ENCODE data around the gene S100A11.
"Not testable (repeated sequence)": the region's sequence is repeated elsewhere in the genome, so short reads cannot be mapped to it uniquely, and the experiment has no call there.

The S100A11 gene

GRCh38 chr1:152036267-152037216 is at the start of gene S100A11:
TSS of gene S100A11 (minus strand) at chr1:152037004. CDS start at chr1:152036915, 89 bp downstream.
- no peak for DNase-seq (ENCODE audit: low spot score)

GRCh38 chr1:152084853-152085252 is 48.0 kb upstream of the S100A11 start:
- DNase-seq (ENCODE audit: low spot score), result no peak

GRCh38 chr1:152081026-152081425 is 44.2 kb upstream of the S100A11 start:
- not testable (repeated sequence) for DNase-seq (ENCODE audit: low spot score)

- not testable (repeated sequence) for DNase-seq (ENCODE audit: low spot score)
Observed at GRCh38 chr1:152080494-152080893, 43.7 kb upstream of the S100A11 start.

DNA sequence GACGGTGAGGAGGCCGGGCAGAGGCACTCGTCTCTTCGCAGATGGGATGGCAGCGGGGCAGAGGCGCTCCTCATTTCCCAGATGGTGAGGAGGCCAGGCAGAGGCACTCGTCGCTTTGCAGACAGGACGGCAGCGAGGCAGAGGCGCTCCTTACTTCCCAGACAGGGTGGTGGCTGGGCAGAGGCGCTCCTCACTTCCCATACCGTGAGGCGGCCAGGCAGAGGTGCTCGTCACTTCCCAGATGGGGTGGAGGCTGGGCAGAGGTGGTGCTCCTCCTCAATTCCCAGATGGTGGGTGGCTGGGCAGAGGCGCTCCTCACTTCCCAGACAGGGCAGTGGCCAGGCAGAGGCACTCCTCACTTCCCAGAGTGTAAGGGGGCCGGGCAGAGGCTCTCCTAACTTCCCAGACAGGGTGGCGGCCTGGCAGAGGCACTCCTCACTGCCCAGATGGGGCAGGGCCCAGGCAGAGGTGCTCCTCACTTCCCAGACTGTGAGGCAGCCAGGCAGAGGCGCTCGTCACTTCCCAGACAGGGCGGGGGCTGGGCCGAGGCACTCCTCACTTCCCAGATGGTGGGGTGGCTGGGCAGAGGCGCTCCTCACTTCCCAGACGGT is 42.1 kb upstream of the S100A11 start:
- DNase-seq (ENCODE audit: low spot score), result no peak

GRCh38 chr1:152072311-152072710 is 35.5 kb upstream of the S100A11 start:
- no peak for DNase-seq (ENCODE audit: low spot score)

DNA sequence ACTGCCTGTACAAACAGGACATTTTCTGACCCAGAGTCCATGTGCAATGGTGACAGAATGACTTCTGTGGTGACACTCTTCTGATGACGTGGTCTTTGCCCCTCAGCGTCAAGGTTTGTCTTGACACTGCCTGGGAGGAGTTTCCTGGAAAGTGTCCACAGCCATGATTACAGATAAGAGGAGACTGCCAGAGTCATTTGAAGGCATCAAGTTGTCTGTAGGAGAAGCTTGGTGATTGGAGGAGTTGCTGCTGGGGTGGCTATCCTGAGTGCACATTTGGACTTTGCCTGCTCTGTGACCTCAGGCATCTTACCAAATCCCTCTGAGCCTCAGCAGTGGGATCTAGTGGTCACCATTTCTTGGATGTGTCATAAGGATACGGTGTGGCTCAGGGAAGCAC is 34.3 kb upstream of the S100A11 start:
- no peak for DNase-seq (ENCODE audit: low spot score)

DNA sequence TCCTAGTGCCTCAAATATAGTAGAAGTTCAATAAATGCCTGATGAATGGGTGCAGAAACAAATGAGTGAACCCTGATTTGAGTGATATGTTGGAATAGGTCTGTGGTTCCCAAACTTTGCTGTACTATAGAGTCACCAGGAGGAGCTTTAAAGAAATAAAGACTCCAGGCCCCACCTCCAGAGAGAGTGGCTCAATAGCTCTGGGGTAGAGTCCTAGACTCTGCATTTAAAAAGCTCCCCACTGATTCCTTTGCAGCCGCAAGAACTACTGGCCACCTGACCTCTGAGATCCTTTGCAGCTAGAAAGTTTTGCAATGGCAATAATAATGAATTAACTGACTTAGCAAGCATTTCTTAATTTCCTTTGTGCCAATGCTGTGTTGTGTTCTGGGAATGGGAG is 31.1 kb upstream of the S100A11 start:
- no peak for DNase-seq (ENCODE audit: low spot score)

GRCh38 chr1:152067150-152067549 is 30.3 kb upstream of the S100A11 start:
- no peak for DNase-seq (ENCODE audit: low spot score)

DNA sequence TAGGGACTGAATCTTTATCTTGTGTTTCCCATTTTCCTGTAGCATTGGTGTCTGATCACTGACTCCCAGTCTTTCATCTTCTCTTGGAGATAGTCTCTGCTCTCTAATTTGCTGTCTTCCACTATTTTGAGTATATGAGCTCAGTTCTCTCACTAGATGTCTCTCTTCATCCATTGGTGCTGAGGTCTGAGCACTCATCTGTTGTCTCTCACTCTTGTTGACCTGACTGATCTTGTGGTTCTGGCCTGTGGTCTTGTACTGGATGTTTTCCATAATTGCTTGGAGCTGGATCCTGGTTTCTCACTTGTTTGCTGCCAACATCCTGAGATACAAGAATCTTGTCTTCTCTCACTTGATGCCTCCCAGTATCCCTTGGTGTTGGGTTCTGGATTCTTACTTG is 25.1 kb upstream of the S100A11 start:
- DNase-seq (ENCODE audit: low spot score), result no peak

- DNase-seq (ENCODE audit: low spot score), result no peak
Observed at GRCh38 chr1:152053375-152053774, 16.6 kb upstream of the S100A11 start.

DNA sequence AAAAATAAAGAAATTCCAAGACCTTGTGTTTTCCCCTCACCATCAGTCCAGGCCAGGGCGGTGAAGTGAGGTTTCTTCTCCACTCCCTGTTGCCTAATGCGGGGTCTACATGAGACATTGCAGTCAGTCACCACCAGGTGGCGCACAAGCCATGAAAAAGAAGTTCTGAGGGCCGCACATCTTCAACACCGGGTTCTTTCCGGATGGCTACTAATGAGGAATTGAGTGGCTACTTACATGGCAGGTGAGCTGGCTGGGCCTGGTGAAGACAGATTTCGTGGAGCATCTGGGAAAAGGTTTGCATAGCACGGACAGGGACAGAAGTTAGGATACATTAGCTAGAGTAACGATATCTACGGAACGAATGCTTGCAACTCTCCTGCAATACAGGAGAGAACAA is 15.8 kb upstream of the S100A11 start:
- peak; percentile 53 for DNase-seq (ENCODE audit: low spot score)

- DNase-seq (ENCODE audit: low spot score), result no peak
Observed at GRCh38 chr1:152050886-152051675, 14.3 kb upstream of the S100A11 start.

DNA sequence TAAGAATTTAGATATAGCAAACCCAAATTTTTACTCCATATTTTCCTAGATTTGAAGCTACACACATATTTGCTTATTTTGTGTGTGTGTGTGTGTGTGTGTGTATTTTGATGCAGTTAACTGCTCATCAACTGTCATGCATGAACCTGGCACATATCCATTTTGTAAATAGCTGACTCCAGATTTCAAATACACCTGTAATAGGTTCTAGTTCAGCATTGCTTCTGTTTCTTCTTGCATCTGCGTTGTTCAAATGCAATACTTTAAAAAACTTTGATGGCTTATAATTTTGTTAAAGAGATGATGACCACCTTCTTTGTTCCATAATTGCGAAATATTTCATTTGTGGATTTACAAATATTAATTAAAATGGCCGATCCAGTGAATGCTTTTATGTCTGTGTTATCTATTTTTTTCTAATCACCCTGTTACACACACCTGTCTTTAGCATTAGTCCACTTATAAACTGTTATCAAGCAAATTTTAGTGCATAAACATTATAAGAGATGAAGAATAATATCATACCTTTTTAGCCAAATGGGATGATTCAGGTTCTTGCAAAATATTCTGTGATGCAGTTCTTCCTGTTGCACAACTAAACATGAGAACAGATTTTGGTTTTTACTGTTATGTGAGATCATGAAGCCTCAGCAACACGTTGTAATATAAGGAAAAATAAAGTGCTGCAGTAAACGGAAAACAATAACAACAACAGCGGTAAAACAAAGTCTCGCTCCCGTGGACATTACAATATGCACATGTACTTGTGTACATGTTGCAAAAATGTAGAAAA is 12.7 kb upstream of the S100A11 start:
- DNase-seq (ENCODE audit: low spot score), result no peak

DNA sequence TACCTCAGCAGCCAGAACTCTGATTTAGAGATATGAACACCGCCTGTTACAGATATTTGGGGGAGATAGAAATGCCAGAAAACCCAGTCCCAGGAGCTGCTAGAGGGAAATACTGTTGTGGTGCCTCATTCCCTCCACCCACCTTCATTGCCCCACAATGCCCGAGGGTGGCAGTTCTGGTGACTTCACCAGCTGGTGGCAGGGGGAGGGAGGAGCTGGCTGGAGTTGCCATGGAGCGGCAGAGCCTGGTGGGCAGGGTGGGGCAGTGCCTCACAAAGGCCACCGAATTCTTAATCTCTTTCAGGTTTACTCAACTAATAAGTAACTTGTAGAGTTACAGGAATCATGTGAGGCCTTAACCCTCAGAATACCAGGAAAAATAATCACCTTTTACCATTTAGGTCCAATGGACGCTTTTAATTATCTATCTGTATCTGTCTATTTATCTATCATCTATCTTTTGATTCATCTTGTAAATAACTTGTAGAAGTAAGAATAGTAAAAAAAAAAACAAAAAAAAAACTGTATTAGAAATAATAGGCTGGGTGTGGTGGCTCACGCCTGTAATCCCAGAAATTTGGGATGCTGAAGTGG is 11.7 kb upstream of the S100A11 start:
- no peak for DNase-seq (ENCODE audit: low spot score)

- peak; percentile 63 for DNase-seq (ENCODE audit: low spot score)
Observed at GRCh38 chr1:152047730-152048415, 11.1 kb upstream of the S100A11 start.

DNA sequence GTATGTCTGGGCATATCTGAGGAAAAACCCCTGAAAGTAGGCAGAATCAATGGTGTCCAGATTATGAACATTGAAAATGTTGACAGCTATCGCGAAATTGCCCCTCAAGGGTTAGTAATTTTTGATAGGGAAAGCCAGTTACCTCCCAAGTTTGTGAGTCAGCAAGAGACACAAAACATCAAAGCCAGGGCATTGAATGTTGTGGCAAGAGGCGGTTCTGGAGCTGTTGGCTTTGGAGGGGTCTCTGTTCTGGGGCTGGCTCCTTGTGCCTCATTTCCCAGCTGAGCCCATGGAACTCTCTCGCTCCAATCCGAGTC is 10.6 kb upstream of the S100A11 start:
- no peak for DNase-seq (ENCODE audit: low spot score)

- no peak for DNase-seq (ENCODE audit: low spot score)
Observed at GRCh38 chr1:152044386-152044785, 7.6 kb upstream of the S100A11 start.

DNA sequence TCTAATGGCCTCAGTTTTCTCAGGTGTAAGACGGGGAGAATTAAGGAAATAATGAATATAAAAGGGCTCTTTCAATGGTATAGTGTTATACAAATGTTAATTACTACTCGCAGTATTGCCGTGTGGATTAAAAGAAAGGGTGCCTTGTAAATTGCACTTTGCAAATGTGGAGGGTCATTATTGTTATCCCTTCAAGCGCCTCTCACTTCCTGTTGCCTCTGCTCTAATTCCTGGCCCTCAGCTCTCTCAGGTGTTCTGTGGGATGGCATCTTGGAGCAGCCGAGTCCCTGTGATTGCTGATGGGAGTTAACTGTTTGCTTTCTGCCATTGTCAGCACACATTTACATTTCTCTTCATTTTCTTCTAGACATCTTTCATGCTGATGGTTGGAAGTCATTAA is 7.1 kb upstream of the S100A11 start:
- no peak for DNase-seq (ENCODE audit: low spot score)

- no peak for DNase-seq (ENCODE audit: low spot score)
Observed at GRCh38 chr1:152042030-152042429, 5.2 kb upstream of the S100A11 start.

DNA sequence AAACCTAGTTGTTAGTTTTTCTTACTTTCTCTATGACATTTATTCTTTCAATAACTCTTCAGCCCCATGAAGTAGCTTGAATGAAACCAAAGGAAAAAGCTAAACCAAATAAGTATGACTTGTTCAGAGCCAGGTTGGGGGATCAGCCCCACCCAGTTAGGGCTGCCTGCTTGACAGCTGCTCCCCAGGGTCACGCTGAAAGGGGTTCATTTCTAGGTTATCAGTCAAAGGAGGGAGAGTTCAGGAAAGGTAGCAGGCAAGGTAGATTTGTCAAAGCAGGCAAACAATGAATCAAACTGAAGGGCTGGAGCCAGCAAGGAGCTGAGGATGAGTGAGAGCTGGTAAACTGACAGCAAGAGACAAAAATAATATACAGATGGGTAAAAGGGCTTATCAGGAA is 3.1 kb upstream of the S100A11 start:
- no peak for DNase-seq (ENCODE audit: low spot score)

Data from putamen (tissue), 1 donor.